ENCODE measurements around the gene DNM3.
"Not testable (repeated sequence)": the region's sequence is repeated elsewhere in the genome, so short reads cannot be mapped to it uniquely, and the experiment has no call there.

GRCh38 chr1:172437183-172437582 is 595.9 kb downstream of the DNM3 start:
- not testable (repeated sequence) for TF ChIP-seq CTCF, EZH2phosphoT487 (IDR thresholded peaks at IDR 0.05)

Measured in neural progenitor cell (in vitro differentiated cells).